NOMO-1 treated with dmso at 0.1 percent for 144 hours (cell line): ENCODE results near the gene ANKRD6.

ENCODE experiments used
- DNase-seq: peaks from one replicate; lab custom pipeline; 2025; ENCODE audit not compliant: unreplicated experiment; lab: John Stamatoyannopoulos, UW

ANKRD6 gene

GRCh38 chr6:89682991-89683390 lies 250.0 kb downstream of the ANKRD6 start:
- DNase-seq = no peak
